Measurements from ENCODE around the gene FLNA.
"Not testable (repeated sequence)": the region's sequence is repeated elsewhere in the genome, so short reads cannot be mapped to it uniquely, and the experiment has no call there.

The FLNA gene

DNA sequence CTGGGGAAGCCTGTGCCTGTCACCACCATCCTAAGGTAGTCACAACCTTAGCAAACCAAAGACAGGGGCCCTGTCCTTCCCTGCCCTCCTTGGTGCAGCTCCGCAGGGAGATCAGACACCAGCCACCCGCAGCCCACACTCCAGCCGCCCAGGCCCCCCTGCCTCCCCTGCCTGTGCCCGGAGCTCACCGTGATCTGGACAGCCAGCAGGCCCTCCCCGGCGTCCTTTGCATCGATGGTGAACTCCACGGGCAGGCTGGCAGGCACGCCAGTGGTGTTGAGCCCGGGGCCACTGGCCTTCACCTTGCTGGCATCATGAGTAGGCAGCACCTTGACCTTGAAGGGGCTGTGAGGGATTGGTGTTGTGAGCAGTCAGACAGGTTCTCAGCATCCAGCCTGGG, 16.4 kb downstream of the FLNA start:
- no peak for DNase-seq (ENCODE audit: low spot score)

GRCh38 chrX:154357205-154357604, 17.2 kb downstream of the FLNA start:
- DNase-seq (ENCODE audit: low spot score) = no peak

GRCh38 chrX:154356596-154356995, 17.8 kb downstream of the FLNA start:
- DNase-seq (ENCODE audit: low spot score) = no peak

DNA sequence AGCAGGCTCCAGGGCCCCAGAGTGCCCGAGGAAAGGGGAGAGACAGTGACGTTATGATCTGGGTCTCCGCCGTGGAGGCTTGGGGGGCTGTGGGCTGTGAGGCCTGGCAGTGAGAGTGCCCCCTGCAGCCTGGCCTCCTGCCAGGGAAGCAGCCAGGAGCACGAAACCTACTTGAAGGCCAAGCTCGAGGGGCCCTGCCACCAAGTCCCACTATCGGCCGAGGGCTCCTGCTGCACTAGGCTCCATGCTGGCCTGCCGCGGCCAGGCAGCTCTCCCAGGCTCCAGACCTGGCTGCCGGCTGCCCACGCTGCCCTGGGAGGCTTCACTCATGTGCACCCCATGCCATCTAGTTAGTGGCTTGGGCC, 18.7 kb downstream of the FLNA start:
- DNase-seq (ENCODE audit: low spot score) = no peak

DNA sequence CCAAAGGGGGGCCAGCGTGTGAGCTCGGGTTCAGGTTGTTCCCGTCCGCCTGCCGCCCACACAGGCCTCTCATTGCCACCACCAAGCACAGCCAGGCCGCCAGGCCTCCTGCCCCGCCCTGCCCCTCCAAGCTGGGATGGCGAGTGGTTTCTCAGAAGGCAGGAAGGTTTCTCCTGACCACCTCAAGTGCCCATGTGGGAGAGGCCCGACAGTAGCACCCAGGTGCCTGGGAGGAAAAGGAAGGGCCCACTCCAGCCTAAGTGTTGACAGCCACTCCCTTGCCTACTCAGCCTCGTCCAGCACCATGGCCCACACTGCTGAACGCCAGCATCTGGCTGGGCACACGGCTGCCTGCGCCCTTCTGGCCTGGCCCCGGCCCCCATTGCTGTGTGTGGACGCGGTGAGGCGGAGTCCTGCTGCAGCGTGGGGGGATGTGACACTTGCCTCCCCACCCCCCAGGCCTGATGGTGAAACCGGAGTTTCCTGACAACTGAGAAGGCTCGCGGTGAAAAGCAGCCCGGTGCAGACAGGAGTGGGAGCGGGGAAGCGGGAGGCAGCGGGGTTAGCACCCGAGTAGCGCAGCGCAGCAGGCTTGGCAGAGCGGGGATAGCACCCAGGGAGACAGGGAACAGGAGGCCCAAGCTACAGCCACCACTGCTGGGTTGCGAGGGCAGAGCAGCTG, 19.2 kb downstream of the FLNA start:
- DNase-seq (ENCODE audit: low spot score) = no peak

- no peak for DNase-seq (ENCODE audit: low spot score)
Observed at GRCh38 chrX:154354516-154354915, 19.9 kb downstream of the FLNA start.

DNA sequence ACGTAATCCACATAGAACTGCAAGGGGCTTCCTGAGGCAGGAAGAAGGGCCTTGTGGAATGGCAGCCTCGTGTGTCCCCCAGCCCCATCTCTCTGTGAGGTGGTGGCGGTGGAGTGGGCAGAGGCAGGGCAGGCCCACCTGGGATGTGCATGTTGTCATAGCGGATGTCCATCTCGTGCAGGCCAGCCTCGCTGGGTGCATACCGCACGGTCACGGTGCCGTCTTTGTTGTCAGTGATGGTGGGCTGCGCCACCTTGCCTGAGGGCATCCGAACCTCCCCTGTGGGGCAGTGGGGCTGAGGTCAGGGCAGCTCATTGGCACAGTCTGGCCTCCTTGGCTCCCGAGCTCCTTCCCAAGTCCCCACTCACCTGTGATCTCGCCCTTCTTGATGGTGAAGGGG, 20.4 kb downstream of the FLNA start:
- DNase-seq (ENCODE audit: low spot score) = no peak

DNA sequence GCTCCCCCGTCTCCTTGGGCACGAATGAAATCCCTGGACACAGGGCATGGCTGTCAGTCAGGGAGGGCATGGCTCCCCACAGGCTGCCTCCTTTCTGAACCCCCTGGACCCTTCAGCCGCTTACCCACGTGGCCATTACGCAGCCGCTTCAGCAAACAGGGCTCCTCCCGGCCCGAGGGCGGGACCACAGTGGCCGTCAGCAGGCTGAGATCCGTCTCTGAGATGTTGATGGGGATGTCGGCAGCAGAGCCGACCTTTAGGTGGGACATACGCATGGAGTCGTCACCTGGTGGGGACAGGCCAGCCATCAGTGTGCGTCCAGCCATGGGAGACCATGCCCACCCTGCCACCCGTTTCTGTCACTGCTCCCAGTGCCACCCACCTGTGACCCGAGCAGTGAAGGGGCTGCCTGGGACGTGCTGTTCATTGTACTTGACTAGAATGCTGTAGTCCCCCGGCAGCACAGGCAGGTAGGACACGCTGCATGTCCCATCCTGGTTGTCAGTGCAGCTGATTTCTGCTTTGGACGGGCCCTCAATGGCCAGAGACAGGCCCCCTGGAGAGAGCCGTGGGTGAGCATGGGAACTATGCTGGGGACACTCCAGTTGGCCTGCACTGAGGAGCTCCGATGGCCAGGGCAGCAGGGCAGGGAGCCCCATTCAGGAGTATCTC, 21.1 kb downstream of the FLNA start:
- DNase-seq (ENCODE audit: low spot score) = no peak

- no peak for DNase-seq (ENCODE audit: low spot score)
Observed at GRCh38 chrX:154352466-154352865, 22.0 kb downstream of the FLNA start.

DNA sequence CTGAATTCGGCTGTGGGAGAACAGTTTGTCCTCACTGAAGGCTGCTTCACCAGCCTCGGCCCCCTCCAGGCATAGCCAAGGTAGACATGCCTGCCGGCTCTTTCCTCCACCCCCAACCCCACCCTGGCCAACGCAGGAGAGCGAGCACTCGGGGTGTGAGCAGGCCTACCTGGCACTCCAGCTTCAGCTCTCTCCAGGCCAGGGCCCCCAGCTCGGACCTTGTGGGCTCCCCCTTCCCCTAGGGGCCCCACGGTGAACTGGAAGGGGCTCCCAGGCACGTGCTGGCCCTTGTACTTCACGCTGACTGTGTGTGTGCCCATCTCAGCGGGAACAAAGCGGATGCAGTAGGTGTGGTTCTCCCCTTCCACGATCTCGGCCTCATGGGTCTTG, 22.4 kb downstream of the FLNA start:
- no peak for DNase-seq (ENCODE audit: low spot score)

DNA sequence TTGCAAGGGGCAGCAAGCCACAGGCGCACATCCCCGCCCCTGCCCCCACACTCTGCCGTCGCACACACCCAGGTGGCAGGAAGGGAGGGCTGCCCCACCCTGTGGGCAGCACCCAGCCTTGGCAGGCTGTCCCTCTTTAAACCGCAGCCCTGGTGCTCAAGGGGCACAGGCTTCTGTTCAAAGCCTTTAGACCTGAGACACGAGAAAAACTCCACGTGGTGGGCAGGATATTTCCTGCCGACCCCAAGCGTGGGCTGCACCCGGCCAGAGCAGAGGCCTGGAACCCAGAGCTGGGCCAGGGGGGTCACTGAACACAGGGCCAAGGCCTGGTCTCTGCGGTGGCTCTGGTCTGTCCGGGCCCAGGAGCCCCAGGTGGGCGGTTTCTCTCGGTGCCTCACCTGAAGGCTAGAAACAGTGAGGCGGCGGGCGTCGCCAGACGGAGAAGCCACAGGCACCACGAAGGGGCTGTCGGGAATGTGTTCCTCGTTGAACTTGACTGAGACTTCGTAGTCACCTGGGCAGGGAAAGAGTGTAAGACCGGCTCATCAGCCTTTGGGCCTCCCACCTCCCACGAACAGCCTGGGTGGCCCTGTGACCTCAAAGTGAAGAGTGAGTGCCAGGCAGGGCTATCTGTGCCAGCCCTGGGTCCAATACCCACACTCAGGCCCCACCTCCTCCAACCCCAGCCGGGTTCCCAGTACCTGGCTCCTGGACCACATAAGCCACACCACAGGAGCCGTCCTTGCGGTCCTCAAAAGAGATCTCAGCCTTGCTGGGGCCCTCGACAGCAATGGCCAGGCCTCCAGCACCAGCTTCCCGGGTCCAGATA, 23.0 kb downstream of the FLNA start:
- DNase-seq (ENCODE audit: low spot score) = no peak

DNA sequence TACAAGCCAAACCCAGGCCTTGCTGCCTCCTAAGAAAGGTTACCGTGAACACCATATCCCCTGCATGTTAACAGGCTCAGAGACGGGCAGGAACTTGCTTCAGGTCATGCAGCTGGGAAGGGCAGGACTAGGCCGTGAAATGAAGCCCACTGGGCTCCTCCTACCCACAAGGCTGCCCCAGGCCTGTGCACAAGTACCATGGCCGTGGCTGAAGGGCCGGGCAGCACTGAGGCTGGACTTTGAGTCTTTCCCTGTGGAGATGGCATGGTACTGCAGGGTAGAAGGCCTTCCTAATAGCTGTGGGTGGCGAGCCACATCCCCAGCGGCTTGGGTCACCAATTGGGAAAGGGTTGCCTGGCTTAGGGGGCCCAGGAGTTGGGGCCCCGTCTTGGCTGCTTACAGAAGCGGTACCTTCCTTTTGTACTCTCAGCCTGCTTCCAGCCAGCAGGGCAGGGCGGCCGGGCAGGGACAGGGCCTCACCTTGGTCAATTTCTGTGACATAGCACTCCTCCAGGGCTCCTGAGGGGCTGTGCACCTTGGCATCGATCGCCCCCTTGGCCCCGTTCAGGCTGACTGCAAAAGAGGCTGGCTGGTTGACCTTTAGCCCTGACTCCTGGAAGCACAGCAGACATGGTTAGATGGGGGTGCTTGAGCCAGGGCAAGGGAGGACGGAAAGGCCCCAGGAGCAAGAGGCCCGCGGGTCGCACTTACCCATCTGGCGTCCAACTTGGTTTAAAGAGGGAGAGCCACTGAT, 23.8 kb downstream of the FLNA start:
- DNase-seq (ENCODE audit: low spot score) = no peak

GRCh38 chrX:154349979-154350378, 24.5 kb downstream of the FLNA start:
- DNase-seq (ENCODE audit: low spot score) = no peak

DNA sequence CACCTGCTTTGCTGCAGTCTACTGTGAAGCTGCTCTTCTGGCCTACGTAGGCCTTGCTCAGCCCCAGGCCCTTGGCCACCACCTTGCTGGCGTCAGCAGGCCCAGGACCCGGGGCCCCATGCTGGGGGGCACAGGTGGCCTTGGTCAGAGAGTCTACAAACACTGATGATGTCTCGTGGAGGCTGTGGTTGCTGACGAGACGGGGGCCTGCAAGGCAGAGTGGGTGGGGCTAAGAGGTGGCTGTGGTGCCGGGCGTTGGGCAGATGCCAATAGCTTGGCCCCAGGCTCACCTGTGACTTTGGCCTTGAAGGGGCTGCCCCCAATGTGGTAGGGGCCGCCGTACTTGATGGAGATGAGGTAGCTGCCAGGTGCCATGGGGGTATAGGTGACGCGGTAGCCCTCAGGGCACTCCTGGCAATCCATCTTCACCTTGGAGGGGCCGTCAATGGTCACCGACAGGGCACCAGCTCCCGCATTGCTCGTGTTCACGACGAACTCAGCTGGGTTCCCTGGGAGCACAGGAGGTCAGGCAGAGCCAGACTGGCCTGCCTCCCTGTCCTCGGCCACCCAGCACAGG, 25.0 kb downstream of the FLNA start:
- no peak for DNase-seq (ENCODE audit: low spot score)

DNA sequence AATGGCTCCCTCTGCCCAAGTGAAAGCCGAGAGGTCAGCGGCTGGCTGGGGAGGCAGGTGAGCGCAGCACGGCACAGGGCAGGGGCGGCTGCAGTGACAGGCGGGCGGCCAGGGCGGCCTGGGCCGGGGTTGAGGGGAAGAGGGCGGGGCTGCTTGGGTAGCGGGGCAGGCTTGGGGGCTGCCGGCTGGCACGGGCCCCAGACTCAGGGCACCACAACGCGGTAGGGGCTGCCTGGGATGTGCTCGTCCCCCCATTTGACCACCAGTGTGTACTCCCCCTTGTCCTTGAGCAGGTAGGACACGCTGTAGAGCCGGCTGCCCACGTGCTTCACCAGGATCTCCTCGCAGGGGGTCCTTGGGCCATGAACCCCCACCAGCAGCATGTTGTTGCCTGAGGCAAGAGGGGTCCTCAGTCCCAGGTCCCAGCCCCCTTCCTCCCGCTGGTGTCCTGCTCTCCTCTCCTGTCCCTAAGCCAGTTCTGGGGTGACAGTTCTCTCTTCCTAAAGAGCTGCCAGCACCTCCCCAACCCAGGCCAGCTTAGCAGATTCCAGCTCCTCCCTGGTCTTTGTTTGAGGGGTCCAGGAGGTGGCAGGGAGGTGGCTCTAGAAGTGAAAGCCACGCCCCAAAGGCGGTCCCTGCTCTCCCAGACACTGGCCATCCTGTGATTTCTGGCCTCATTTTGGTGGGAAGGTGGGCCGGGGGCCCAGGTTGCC, 25.6 kb downstream of the FLNA start:
- DNase-seq (ENCODE audit: low spot score) = no peak

- DNase-seq (ENCODE audit: low spot score) = no peak
Observed at GRCh38 chrX:154348114-154348531, 26.3 kb downstream of the FLNA start.

GRCh38 chrX:154343620-154344019, 30.8 kb downstream of the FLNA start:
- DNase-seq (ENCODE audit: low spot score) = not testable (repeated sequence)

DNA sequence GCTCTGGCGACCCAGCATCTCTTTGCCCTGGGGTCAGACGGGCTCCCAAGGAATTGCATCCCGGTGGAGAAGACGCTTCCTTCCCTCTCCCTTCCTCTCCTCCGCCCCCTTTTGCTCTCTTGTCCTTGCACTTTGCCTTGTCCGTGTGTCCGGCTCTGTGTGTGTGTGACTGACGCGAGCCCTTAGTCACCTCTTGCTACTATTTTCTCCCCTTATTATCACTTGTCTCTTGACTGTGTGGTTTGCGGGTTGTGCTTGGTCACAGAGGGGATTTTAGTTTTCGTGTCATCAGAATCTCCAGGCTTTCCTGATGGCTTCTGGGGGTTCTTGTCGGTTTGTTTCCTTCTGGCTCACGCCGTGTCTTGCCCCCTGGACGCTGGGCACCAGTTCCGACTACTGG, 31.4 kb downstream of the FLNA start:
- not testable (repeated sequence) for DNase-seq (ENCODE audit: low spot score)

GRCh38 chrX:154341399-154342298, 32.8 kb downstream of the FLNA start:
- DNase-seq (ENCODE audit: low spot score) = not testable (repeated sequence)

DNA sequence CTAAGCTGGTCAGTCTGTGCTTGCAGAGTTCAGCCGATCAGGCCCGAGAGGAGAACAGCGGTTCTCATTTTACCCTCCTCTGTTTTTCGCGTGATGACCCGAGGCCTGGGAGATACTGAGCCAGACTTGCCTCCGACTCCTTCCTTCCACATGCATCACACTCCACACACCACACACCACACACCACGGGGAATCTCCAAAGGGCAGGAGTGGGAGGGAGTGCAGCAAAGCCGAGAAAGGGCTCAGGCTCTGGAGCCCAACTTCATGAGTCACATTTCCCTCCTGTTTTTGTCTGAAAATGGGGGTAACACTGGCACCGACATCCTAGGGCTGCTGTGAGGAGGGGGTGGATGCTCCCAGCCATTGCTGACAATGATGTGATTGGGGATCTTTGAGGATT, 39.9 kb downstream of the FLNA start:
- DNase-seq (ENCODE audit: low spot score) = no peak

Measured in HuH-7 (cell line).